ENCODE measurements around the gene TBC1D10B. TPM values are rescaled to one million over a fixed set of nuclear protein-coding genes. Genes with fewer than 3 reads are reported as not detected.

Gene TBC1D10B
- total and polyA plus RNA-seq, 7 donors = 14.5 to 38.3 (median 24.6) TPM

DNA sequence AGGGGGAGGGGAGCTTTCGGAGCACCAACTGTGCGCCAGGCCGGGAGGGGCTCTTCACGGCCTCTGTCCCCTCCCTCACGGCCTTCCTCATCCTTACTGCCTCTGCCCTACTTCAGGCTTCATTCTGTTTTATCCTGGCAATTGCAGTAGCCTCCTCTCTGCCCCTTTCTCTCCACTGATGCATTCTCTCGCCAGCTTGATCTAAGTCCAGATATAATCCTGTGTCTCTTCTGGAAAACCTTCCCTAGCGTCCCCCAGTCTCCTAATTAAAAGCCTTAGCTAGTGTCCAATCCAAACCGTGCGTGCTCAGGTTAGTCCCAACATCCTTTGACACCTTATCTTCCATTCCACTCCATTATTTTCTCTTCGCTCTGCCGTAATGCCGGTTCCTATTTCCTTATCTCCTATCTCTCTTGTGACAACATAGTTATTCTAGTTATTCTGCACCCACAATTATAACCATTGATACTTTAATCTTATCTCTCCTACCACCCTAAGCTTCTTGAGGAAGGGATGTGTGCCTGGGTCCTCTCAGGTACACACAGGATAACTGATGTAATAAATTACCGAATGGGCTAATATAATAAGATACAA lies 25.8 kb upstream of the TBC1D10B start:
- WGBS, 2 donors = 7 to 19% methylated on average over 13 of the region's 13 CpGs
- TF ChIP-seq POLR2AphosphoS5 (IDR thresholded peaks at IDR 0.05) = no peak
- TF ChIP-seq, protein P1, sequence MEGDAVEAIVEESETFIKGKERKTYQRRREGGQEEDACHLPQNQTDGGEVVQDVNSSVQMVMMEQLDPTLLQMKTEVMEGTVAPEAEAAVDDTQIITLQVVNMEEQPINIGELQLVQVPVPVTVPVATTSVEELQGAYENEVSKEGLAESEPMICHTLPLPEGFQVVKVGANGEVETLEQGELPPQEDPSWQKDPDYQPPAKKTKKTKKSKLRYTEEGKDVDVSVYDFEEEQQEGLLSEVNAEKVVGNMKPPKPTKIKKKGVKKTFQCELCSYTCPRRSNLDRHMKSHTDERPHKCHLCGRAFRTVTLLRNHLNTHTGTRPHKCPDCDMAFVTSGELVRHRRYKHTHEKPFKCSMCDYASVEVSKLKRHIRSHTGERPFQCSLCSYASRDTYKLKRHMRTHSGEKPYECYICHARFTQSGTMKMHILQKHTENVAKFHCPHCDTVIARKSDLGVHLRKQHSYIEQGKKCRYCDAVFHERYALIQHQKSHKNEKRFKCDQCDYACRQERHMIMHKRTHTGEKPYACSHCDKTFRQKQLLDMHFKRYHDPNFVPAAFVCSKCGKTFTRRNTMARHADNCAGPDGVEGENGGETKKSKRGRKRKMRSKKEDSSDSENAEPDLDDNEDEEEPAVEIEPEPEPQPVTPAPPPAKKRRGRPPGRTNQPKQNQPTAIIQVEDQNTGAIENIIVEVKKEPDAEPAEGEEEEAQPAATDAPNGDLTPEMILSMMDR (IDR thresholded peaks at IDR 0.05) = no peak
- TF ChIP-seq EP300 (IDR thresholded peaks at IDR 0.05) = no peak
- no peak for TF ChIP-seq POLR2A (IDR thresholded peaks at IDR 0.05)

DNA sequence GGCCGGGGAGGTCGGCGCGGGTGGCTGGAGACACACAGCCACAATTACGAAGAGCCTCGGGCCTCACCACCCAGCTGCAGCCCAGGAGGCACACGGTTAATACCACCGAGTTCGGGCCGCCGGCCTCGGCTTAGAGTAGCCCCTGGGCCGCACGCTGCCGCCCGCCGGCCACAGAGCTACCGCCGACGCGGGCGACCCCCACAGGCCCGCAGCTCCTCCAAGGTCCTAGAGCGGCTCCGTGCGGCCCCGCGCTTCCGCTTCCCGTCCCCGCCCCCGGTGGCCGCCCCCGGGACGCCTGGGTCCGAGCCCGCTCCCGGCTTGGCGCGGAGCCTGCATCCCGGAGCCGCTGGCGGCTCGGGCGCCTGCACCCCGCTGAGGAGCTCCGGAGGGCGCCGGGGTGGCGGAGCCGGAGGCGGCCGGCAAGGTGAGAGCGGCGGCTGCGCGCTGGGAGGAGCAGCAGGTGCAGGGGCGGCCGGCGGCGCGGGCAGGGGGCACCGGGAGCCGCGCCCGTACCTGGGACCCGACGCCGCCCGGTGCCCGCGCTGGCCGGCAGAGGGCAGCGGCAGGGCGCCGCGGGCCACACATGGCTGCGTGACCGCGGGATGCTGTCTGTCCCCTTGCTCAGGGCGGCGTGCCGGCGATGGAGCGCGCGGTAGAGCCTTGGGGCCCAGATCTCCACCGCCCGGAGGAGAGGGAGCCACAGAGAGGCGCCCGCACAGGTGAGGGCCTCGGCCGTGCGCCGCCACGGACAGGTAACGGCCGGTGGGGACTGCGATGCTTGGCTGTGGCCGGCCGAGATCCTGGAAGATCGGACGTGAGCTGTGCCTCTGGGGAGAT lies 25.1 kb upstream of the TBC1D10B start, which contains the start of gene ZNF48:
ZNF48 (plus strand) TSS at position 266 of the 837 bp plus-strand sequence; CDS start at position 641, 375 bp downstream.
- peaks cover 10 to 19% (median 12%) of the 10 kb centered on the region in 4 donors for H3K36me3 ChIP-seq
- H3K4me1 ChIP-seq = peaks cover 0 to 45% (median 43%) of the 10 kb centered on the region in 4 donors
- WGBS, 2 donors = 0 to 1% methylated on average over 103 of the region's 103 CpGs
- H3K27me3 ChIP-seq = no peaks in the 10 kb centered on the region
- H3K4me3 ChIP-seq = peak within 1 kb of the TSS; percentile 73 to 95 (median 84)
- peak in 3 of 4 donors; percentile 51 to 65 (median 52) for TF ChIP-seq POLR2AphosphoS5 (IDR thresholded peaks at IDR 0.05)
- TF ChIP-seq, protein P1 (IDR thresholded peaks at IDR 0.05) = peak in 1 of 4 experiments; percentile 23
- TF ChIP-seq EP300 (IDR thresholded peaks at IDR 0.05) = no peak
- H3K9me3 ChIP-seq = no peaks in the 10 kb centered on the region
- intact Hi-C loops (cut with DNase I) = loop anchor here (2.0 kb wide), 1 partner anchor 17 kb away; no protein-coding TSS in a partner anchor
- H3K27ac ChIP-seq = peak within 1 kb of the TSS; percentile 85 to 91 (median 86)
- DNase-seq = peak; percentile 94

More for the DNA sequence above, 25.8 kb upstream of the TBC1D10B start:
- H3K27me3 ChIP-seq = no peaks in the 10 kb centered on the region
- intact Hi-C loops (cut with DNase I) = loop anchor here (2.0 kb wide), 1 partner anchor 17 kb away; no protein-coding TSS in a partner anchor
- H3K4me3 ChIP-seq = peak overlapping the region; percentile 73 to 95 (median 84)
- no peaks in the 10 kb centered on the region for H3K9me3 ChIP-seq
- H3K4me1 ChIP-seq = peaks cover 0 to 49% (median 45%) of the 10 kb centered on the region in 4 donors
- H3K27ac ChIP-seq = peak overlapping the region; percentile 85 to 91 (median 86)
- H3K36me3 ChIP-seq = peaks cover 10 to 19% (median 12%) of the 10 kb centered on the region in 4 donors
- DNase-seq = no peak

DNA sequence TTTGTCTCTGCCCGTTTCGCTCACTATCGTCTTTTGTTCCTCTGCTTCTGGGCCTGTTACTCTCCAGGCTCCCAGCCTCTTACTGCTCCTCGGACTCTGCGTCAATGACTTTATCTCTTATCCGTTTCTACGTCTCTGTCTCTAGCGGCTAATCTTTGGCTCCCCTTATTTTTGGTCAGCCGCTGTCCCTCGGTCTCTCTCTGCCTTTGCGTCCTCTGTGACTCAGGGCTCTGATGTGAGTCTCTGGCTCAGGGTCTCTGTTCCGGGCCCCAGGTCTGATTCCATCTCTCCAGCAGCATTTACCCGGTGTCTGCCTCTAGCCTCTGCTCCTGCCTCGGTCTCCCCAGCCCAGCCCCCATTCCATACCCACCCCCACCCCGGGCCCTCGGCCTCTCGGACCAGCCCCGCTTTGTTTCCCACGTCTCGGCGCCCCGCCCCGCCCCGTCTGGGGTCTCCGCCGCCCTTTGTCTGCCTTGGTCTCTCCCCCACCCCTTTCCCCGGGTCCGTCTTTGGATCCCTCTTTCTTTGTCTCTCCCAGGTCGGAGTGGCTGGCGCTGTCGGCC lies 24.4 kb upstream of the TBC1D10B start:
- H3K27ac ChIP-seq = peak overlapping the region; percentile 85 to 91 (median 86)
- no peak for TF ChIP-seq POLR2A (IDR thresholded peaks at IDR 0.05)
- TF ChIP-seq EP300 (IDR thresholded peaks at IDR 0.05) = no peak
- peaks cover 0 to 40% (median 39%) of the 10 kb centered on the region in 4 donors for H3K4me1 ChIP-seq
- no peak for DNase-seq
- 16 to 26% methylated on average over 31 of the region's 31 CpGs for WGBS, 2 donors
- H3K9me3 ChIP-seq = no peaks in the 10 kb centered on the region
- H3K4me3 ChIP-seq = peak overlapping the region; percentile 73 to 95 (median 84)
- intact Hi-C loops (cut with DNase I) = loop anchor here (2.0 kb wide), 1 partner anchor 16 kb away; no protein-coding TSS in a partner anchor
- no peaks in the 10 kb centered on the region for H3K27me3 ChIP-seq
- peaks cover 10 to 19% (median 12%) of the 10 kb centered on the region in 4 donors for H3K36me3 ChIP-seq

DNA sequence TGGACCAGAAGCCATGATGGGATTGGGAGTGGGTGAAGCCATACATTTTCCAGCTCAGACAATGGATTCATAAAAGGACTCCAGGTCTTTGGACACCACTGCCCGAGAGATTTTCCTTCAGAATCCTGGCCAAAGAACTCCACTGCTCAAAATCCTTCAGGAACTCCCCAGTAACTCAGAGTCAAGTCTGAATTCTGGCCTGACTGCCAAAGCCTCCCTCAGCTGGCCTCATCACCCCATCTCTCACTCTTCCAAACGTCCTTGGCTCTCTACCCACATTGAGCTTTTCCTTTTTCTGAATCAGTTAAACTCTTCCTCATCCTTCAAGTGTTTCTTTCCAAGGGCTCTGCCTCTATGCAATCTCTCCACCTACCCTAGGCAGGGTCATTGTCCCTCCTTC lies 13.2 kb upstream of the TBC1D10B start:
- H3K9me3 ChIP-seq = no peaks in the 10 kb centered on the region
- no peak for DNase-seq
- H3K4me3 ChIP-seq = no peak overlapping the region
- H3K4me1 ChIP-seq = peaks cover 0 to 11% (median 9%) of the 10 kb centered on the region in 4 donors
- no peaks in the 10 kb centered on the region for H3K27me3 ChIP-seq
- no peaks in the 10 kb centered on the region for H3K36me3 ChIP-seq
- intact Hi-C loops (cut with DNase I) = no loop called here
- H3K27ac ChIP-seq = no peak overlapping the region
- 49 to 56% methylated on average over 2 of the region's 2 CpGs for WGBS, 2 donors
- no peak for TF ChIP-seq POLR2AphosphoS5 (IDR thresholded peaks at IDR 0.05)
- TF ChIP-seq POLR2A (IDR thresholded peaks at IDR 0.05) = no peak
- TF ChIP-seq, protein P1 (IDR thresholded peaks at IDR 0.05) = no peak
- no peak for TF ChIP-seq EP300 (IDR thresholded peaks at IDR 0.05)

Measured in sigmoid colon (tissue), 7 donors.